ENCODE data around the gene SLC6A6.

- no peak for TF ChIP-seq CTCF (IDR thresholded peaks at IDR 0.05; ENCODE audit: borderline replicate concordance, extremely low read depth, low read length, poor library complexity, severe bottlenecking)
- no peak for TF ChIP-seq EZH2 (IDR thresholded peaks at IDR 0.05; ENCODE audit: borderline replicate concordance, low read depth, low read length, severe bottlenecking)
Observed at GRCh38 chr3:14457999-14458398, 55.6 kb downstream of the SLC6A6 start.
